ENCODE measurements around the gene RBP2.

DNA sequence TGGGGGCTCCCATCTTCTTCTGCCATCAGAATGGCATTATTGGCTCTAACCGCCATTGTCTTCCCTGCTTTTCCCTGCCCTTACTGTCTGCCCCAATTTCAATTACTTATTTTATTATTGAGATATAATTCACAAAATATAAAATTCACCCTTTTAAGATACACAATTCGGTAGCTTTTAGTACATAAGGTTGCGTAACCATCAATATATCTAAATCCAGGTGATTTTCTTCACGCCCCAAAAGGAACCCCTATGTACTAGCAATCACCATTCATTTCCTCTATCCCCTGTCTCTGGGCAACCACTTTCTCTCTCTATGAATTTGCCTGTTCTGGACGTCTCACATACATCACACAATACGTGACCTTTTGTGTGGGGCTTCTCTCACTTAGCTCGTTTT, 18.0 kb downstream of the RBP2 start:
- TF ChIP-seq POLR2A (IDR thresholded peaks at IDR 0.05; ENCODE audit: low read length), result no peak
- no peak for TF ChIP-seq GATA1 (IDR thresholded peaks at IDR 0.05; ENCODE audit: low read depth, low read length)

All from erythroblast (primary cell).